HG03097 (cell line): ENCODE results near the gene PRAMEF9.
"Not testable (repeated sequence)": the region's sequence is repeated elsewhere in the genome, so short reads cannot be mapped to it uniquely, and the experiment has no call there.

Experiments used
- ATAC-seq: cut with Tn5 transposase; IDR thresholded peaks from one replicate; pipeline ENCODE4 v1.9.1; 2021; ENCODE audit not compliant: unreplicated experiment, low FRiP score

PRAMEF9 gene

GRCh38 chr1:13171548-13171947, at the start of gene PRAMEF9:
PRAMEF9 (plus strand) TSS chr1:13171848; CDS start chr1:13175281, 3,433 bp downstream.
- not testable (repeated sequence) for ATAC-seq

- ATAC-seq, result not testable (repeated sequence)
Observed at GRCh38 chr1:13155909-13156308, 15.7 kb upstream of the PRAMEF9 start, which contains the start of gene PRAMEF26. PRAMEF26 (minus strand) TSS chr1:13156009; CDS start chr1:13153095, 2,914 bp downstream.

GRCh38 chr1:13165531-13165930, 6.1 kb upstream of the PRAMEF9 start, which contains the start of gene HNRNPCL4:
HNRNPCL4 (minus strand) TSS chr1:13165631; CDS start chr1:13165467, 164 bp downstream.
- not testable (repeated sequence) for ATAC-seq

- not testable (repeated sequence) for ATAC-seq
Observed at GRCh38 chr1:13201309-13201708, 29.7 kb downstream of the PRAMEF9 start, which contains the start of gene PRAMEF13. PRAMEF13 (minus strand) TSS chr1:13201409; CDS start chr1:13199589, 1,820 bp downstream.

GRCh38 chr1:13208712-13209111, 37.1 kb downstream of the PRAMEF9 start:
- not testable (repeated sequence) for ATAC-seq

- not testable (repeated sequence) for ATAC-seq
Observed at GRCh38 chr1:13216619-13217018, 45.0 kb downstream of the PRAMEF9 start.

GRCh38 chr1:13219203-13219602, 47.6 kb downstream of the PRAMEF9 start:
- not testable (repeated sequence) for ATAC-seq

- ATAC-seq, result not testable (repeated sequence)
Observed at GRCh38 chr1:13222788-13223187, 51.1 kb downstream of the PRAMEF9 start.

- no peak for ATAC-seq
Observed at GRCh38 chr1:13224480-13225060, 52.9 kb downstream of the PRAMEF9 start.

GRCh38 chr1:13225675-13226204, 54.1 kb downstream of the PRAMEF9 start, which contains the start of gene PRAMEF18:
PRAMEF18 (minus strand) TSS chr1:13226154; CDS start chr1:13226106, 48 bp downstream.
- ATAC-seq, result not testable (repeated sequence)

- ATAC-seq, result not testable (repeated sequence)
Observed at GRCh38 chr1:13227271-13228055, 55.8 kb downstream of the PRAMEF9 start.

GRCh38 chr1:13228343-13228781, 56.7 kb downstream of the PRAMEF9 start:
- ATAC-seq, result no peak
